ENCODE data around the gene CGNL1.

The CGNL1 gene, protein sequence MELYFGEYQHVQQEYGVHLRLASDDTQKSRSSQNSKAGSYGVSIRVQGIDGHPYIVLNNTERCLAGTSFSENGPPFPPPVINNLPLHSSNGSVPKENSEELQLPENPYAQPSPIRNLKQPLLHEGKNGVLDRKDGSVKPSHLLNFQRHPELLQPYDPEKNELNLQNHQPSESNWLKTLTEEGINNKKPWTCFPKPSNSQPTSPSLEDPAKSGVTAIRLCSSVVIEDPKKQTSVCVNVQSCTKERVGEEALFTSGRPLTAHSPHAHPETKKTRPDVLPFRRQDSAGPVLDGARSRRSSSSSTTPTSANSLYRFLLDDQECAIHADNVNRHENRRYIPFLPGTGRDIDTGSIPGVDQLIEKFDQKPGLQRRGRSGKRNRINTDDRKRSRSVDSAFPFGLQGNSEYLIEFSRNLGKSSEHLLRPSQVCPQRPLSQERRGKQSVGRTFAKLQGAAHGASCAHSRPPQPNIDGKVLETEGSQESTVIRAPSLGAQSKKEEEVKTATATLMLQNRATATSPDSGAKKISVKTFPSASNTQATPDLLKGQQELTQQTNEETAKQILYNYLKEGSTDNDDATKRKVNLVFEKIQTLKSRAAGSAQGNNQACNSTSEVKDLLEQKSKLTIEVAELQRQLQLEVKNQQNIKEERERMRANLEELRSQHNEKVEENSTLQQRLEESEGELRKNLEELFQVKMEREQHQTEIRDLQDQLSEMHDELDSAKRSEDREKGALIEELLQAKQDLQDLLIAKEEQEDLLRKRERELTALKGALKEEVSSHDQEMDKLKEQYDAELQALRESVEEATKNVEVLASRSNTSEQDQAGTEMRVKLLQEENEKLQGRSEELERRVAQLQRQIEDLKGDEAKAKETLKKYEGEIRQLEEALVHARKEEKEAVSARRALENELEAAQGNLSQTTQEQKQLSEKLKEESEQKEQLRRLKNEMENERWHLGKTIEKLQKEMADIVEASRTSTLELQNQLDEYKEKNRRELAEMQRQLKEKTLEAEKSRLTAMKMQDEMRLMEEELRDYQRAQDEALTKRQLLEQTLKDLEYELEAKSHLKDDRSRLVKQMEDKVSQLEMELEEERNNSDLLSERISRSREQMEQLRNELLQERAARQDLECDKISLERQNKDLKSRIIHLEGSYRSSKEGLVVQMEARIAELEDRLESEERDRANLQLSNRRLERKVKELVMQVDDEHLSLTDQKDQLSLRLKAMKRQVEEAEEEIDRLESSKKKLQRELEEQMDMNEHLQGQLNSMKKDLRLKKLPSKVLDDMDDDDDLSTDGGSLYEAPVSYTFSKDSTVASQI

DNA sequence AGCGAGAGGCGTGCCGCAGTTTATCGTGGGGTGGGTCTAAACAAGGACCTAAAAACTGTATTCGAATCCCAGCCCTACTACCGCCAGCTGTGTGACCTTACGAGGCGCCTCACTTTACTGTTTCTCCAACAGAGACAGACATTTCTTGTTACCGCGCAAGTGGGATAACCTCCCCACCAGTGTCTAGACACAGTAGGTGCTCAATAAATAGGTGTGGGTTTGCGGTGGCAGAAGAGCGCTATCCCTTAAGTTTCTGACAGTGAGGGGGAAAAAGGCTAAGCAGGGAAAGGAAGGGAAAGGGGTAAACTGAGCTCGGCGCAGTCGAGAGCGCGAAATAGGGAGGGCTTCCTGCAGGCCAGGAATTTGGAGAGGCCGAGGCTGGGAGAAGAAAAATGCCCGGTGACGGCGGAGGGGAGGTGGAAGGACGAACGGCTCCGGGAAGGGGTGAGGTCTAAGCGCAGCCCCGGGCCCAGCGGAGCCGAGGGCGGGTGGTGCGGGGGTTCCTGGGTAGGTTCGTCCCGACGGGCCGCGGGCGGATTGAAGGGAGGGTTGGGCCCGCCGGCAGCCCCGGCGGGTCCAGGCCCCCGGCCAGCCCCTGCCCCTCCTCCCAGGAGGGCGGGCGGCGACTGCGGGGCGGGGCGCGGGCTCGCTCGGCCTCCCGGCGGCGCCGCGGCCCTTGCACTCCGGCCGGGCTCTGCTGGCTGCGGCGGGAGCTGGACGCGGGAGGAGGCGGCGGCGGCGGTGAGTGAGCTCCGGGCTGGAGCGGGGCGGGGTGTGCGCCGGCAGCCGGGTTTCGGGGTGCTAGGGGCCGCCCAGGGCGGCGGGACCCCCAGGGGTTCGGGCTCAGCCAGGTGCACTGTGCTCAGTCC, at the start of gene CGNL1:
Gene CGNL1 (plus strand): TSS at position 679 of the 869 bp plus-strand sequence. CDS start 61,495 bp downstream, outside the sequence.
- DNase-seq (ENCODE audit: low read depth) = no peak

DNA sequence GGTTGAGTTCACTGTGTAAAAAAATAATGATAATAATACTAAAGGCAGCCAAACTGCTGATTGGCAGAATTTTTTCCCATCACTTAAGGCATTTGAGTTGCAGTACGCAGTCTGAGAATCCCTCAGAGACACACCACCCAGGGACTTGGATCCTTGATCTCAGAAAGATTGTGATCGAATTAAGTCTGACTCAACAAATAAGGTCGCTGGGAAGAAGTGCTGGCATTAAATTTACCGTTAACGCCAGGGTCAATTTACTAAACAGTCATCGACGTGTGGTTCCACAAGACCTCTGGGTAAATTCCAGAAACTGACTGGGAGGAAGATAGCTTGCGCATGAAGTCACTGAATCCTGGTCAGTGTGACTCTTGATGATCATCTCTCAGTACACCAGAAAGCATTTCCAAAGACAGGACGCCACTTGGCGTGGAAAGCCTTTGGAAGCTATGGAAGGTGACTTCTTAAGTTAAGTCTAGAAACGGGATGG, 48.3 kb upstream of the CGNL1 start:
- no peak for DNase-seq (ENCODE audit: low read depth)

DNA sequence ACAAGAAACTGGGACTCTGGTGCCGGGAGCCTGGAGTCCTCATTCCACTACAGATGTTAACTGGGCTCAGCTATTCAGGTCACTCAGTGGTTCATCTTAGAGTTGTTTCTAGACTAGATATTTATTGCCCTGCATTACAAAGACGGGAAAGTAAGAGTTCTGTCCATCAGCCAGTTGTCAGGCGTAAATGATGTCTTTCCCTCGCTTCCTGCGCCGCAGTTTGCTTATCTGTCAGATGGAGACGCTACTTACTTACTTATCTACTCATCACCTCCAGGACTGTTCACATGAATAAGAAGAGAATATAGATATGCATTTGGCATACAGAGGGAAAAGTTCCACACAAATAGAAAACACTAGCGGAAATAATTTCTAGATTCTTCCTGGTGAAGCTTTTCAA, 47.8 kb upstream of the CGNL1 start:
- no peak for DNase-seq (ENCODE audit: low read depth)

DNA sequence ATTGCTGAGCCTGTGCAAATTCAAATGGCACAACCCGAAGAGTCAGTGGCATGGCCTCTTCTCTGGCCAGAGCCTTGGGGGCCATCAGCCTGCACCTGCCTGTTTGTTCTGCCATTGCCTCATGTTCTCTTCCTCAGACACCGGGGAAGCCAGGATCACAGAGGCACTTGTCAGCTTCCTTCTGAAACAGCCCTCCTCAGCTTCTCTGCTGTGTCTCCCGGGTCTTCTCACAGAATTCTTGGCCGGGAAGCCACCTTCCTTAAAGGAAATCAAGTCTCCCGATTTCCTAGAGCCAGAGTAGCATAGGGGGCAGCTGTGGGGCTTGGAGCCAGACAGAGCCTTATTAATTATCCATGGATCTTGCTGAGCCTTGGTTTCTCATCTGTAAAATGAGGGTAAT, 47.4 kb upstream of the CGNL1 start:
- no peak for DNase-seq (ENCODE audit: low read depth)

DNA sequence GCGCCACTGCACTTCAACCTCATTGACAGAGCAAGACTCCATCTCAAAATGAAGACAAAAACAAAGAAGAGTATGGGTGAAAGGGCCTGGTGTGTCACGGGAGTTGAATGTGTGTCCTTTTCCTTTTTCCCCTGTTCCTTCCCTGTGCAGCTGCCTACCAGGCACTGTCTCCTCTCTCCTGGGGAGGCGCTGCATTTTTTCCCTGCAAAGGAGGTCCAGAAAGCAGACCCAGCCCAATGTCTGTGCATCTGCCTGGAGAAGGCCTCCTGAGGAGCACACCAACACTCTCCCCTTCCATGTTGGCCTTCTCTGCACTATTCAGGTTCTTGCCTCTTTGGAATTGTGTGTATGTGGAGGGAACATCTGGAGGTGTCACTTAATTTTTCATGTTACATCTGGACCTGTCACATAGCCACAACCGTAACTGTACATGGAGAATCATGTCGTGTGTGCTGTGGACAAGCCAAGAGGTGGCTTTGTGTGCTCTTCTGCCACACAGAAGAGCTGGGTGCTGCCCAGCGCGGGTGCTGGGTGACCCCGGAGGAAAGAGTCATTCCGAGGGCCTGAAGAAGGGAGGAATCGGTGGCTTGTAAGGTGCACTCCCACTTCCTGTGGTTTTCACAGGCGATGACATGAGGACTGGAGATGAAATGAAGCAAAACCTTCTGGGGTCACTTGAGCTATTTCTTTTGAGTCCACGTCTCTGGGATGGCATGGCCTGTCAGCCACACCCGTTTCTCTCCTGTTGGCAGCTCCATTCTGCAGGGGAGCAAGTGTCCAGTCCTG, 46.5 kb upstream of the CGNL1 start:
- DNase-seq (ENCODE audit: low read depth) = no peak

DNA sequence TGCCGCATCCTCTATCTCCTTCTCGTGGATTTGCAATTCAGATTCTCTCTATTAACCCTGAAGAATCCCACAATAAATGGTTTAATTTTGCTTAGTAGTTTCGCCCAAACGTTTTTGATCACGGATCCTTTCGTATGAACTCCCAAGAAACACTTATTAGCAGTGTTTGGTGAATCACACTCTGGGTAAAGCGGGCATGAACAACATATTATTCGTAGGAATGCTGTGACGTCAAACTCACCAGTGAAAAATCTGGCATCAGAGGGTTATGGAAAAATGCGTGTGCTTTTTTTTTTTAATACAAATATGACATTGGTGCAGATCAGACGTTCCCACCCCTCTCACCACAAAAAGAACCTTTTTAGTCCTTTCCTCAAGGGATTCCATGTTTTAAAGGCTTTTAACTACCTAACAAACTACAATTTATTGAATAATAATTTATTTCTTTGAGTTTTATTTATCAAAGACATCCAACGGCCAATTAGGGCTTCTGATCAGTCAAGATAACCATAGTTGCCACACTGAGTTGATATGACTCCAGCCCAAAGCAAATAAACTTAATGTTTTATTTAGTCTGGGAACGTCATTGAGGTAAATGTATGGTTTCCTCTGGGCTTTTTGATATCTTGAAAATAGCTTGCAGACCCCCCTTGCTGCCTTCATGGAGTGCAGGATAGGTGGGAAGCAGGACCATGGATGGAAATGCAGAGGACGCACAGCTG, 45.5 kb upstream of the CGNL1 start:
- DNase-seq (ENCODE audit: low read depth) = no peak

DNA sequence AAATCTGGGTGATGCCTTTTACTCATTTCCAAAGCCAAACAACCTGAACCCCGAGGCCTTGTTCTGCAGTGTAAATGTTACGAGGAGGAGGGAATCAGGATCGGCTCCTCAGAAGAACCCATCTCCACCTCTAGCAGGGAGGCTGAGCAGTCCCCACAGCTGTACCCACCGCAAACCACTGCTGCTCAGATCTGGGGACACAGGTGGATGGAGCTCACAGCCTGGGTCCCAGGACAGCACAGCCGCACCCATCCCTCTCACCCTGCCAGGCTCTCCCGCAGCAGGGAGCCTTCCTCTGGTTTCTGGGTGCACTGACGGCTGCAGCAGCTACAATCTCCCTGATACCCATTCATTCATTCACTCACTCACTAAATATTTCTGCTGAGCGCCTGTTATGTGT, 44.0 kb upstream of the CGNL1 start:
- no peak for DNase-seq (ENCODE audit: low read depth)

DNA sequence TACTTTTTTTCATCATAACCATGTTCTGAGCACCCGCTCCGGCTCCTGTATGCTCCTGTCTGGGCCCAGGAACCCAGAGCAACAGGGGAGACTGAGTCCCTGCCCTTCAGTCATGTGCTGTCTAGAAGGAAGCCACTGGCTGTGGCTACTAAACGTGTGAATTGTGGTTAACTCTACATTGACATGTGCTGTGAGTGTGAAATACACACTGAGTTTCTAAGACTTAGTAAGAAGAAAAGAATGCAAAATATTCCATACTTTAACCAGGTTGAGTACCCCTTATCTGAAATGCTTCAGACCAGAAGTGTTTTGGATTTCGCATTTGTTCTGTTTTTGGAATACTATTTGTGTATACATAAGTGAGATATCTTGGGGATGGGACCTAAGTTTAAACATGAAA, 42.8 kb upstream of the CGNL1 start:
- no peak for DNase-seq (ENCODE audit: low read depth)

DNA sequence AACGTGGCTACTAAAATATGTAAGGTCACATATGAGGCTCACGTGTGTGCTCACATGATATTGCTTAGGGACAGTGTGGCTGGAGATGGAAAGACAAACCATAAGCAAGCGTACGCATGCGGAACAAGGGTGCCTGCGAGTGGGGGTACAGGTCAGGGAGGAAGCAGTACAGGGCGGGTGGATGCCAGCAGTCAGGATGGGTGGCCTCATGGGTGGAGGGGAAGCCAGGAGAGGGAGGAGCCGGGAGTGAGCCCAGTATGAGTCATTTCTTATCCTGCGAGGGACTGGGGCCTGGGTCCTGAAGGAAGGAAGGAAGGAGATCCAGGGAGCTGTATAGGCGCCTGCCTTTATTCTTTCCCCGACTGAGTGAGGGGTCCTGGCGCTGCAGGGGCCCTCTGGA, 42.0 kb upstream of the CGNL1 start:
- DNase-seq (ENCODE audit: low read depth) = no peak

DNA sequence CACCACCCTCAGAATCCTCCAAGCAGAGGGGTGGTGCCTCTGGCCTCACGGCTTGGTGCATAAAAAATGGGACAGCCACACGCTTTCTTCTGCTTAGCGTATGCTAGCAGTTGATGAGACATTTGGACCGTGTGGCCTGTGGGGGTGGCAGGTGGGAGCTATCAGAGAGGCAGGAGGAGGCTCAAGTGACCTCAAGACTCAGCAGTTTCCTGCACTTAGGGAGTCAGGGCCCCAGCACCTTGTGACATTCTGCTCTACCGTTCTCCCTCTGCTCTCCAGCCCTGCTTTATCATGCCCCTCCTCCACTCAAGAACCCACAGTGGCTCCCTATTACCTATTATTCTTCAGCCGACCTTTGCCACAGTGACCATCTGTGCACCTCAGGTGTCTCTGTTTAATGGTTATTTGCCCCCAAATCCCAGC, 41.0 kb upstream of the CGNL1 start:
- no peak for DNase-seq (ENCODE audit: low read depth)

DNA sequence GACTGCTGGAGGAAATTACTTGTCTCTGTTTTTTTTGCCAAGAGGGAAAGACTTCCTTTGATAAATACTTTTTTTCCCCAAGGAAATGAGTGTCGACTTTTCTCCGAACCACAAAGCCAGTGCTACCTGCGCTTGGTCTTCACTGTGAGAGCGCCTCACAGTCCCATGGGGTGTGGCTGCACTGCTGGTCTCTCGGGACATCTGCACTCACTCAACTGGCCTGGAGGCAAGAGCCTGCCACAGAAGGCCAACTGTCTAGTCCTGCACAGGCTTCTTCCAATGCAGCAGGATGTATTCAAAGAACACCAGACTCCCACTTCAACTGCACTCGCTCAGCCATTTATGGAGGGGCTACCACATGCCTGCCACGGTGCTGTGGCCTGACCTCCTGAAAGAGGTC, 40.6 kb upstream of the CGNL1 start:
- DNase-seq (ENCODE audit: low read depth) = no peak

DNA sequence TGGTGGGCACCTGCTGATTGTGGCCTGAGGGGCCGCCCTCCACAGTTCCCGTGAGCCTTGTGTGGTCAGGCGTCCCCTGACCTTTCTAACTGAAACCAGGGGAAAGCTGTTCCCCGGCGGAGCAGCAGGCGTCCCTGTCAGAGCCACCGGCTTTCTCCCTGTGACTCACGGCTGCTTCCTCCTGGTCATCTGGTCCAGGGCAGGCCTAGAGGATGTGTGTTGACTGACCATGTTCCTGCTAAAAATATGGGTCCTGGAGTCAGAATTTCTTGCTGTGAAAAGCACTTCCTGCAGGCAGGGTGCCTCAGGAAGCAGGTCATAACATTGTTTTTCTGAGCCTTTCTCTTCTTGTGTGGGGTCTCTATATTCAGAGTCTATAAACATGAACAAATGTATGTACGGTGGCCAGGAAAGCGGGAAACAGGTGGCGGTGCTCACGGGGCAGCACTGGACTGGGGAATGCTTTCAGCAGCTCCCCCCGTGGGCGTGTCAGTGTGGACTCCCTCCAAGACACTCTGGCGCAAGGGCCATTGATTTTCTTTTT, 38.4 kb upstream of the CGNL1 start:
- DNase-seq (ENCODE audit: low read depth) = no peak

DNA sequence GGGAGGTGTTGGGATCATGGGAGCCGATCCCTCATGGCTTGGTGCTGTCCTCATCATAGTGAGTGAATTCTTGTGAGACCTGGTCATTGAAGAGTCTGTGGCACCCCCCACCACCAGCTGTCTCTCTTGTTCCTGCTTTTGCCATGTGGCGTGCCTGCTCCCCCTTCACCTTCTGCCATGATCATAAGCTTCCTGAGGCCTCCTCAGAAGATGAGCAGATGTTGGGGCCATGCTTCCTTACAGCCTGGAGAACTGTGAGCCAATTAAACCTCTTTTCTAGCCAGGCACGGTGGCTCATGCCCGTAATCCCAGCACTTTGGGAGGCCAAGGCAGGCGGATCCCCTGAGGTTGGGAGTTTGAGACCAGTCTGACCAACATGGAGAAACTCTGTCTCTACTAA, 37.0 kb upstream of the CGNL1 start:
- DNase-seq (ENCODE audit: low read depth) = no peak

DNA sequence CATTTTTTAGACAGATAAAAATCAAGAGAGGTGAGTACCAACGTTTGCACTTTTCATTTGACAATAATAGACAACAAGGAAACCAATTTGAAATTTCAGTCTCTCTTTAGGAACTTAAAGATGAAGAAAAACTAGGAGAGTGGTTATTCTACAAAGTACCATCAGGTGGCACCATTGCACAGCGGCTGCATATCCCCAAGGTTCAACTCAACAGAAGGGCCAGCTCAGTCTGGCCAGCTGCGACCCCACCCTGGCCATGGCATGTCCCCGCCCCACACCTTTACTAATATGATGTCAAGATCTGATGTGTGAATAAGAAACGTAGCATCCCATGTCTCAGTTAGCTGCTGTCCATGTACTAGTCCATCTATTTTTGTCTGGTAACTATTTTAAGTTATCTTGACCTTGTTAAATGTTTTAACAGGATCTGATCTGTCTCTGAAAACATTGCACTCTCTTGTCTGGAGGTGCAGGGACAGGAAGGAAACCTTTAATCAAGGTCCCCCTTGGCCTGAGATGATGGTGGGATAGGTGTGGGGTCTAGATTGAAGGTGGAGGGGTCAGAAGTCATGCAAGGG, 35.5 kb upstream of the CGNL1 start:
- peak; percentile 13 for DNase-seq (ENCODE audit: low read depth)

DNA sequence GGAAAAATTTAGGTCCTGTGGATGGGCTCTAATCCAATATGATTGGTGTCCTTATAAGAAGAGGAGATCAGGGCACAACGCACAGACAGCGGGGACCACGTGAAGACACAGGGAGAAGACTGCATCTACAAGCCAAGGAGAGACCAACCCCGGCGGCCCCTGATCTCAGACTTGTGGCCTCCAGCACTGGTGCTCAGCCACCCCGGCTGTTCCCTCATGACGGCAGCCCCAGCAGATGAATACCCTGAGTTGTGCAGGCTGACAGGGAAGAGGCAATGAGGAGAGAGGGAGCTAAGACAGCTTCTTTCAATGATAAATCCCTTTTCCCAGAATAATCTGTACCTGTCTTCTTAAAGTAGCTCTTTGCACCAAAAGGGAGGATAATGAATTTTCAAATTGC, 33.3 kb upstream of the CGNL1 start:
- DNase-seq (ENCODE audit: low read depth) = no peak

DNA sequence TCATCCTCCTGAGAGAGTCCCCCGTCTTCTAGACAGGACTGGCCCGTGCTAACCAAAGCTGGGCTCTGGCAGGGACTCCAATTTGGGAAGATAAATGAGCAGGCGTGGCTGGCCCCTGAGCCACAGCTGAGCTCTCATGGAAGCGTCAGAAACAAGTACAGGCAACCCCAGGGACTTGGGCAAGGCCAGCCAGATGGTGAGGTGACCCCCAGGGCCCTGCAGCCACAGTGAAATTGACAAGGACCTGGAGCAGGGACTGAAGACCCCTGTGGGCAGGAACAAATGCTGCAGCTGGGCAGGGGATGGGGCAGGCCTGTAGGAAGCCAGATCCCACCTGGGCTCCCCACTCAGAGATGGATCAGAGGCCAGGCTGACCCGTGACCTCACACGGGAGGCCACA, 32.8 kb upstream of the CGNL1 start:
- no peak for DNase-seq (ENCODE audit: low read depth)

DNA sequence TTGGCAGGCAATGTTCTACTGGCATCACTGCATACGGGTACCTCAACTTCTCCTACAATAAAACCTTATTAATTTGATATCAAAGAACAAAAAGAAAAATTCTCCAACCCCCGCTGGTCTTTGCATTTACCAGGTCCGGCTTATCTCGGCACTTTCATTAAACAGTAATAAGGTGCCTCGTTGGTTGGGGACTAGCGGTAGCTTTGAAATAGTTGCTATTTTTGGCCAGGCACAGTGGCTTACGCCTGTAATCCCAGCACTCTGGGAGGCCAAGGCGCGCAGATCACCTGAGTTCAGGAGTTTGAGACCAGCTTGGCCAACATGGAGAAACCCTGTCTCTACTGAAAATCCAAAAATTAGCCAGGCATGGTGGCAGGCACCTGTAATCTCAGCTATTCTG, 32.0 kb upstream of the CGNL1 start:
- no peak for DNase-seq (ENCODE audit: low read depth)

DNA sequence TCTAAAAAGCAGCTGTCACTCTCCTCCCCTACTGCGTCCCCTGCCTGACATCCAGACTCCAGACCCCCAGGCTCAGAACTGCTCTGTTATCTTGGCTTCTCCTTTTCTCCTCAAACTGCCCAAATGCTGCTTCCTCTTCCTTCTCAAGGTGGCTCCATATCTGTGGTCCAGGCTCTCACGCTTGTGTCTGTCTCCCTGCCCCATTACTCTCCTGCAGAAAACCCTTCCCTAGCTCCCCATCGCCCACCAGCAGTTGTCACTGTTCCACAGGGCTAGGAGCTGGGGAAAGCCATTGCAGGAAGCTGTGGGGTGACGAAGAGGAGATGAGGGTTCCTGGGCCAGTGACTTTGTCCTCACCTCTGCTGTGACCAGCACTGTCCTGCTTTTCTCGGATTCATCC, 30.7 kb upstream of the CGNL1 start:
- no peak for DNase-seq (ENCODE audit: low read depth)

DNA sequence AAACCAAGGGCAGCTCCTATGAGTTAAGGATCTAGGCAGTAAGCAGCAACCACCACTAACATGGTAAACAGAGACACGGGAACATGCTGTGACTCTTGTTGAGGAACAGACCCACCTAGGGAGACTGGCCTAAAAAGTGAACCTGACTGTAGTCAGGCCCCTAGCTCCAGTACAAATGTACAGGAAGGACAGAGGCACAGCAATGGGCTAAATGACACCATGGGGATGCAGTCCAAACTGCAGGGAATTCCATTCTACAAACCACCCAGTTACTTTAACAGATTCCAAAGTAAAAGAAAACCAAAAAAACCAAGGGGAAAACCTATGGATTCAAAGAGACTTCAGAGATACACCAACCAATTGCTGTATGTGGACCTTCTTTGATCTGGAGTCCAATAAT, 28.2 kb upstream of the CGNL1 start:
- no peak for DNase-seq (ENCODE audit: low read depth)

Measured in activated T-cell treated with anti-CD3 and anti-CD28 coated beads for 48 hours (primary cell).